Measurements from ENCODE around the gene TDO2.

The TDO2 gene

DNA sequence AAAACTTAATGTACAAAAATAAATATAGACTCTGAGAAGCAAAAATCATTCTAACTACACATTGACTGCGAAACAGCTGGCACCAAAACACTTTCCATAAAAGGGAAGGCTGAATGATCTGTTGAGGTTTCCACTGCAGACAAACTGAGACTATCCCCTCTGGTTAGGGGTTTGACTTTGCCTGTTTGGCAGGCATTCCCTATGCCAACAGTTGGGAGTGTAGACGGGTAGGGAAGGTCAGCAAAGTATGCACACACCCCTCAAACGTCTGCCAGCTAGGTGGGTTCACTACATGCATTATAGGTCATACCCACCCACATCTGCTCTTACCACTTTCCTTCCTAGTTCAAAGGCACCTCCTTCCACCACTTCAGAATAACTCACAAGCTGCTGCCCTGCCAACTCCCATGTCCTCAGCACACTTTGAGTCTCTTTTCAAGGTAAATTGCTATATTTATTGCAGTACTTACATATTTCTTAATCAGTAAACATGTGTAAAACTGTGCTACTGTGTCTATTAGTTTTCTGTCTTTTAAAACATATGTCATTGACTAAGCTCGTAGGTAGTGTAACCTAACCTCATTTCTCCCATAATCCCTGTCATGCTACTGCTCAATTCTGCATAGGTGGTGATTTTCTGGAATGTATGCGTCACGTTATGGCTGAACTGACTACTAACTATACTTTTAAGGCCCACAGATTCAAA lies 37.7 kb downstream of the TDO2 start:
- TF ChIP-seq CTCF (conservative IDR thresholded peaks at IDR 0.05; ENCODE audit: low read length) = no peak
- no peak overlapping the region for H3K4me3 ChIP-seq (ENCODE audit: low read length)
- DNase-seq (ENCODE audit: low read depth) = no peak

GRCh38 chr4:155941820-155942219 lies 38.3 kb downstream of the TDO2 start:
- no peak overlapping the region for H3K4me3 ChIP-seq (ENCODE audit: low read length)
- TF ChIP-seq CTCF (conservative IDR thresholded peaks at IDR 0.05; ENCODE audit: low read length) = no peak
- DNase-seq (ENCODE audit: low read depth) = no peak

DNA sequence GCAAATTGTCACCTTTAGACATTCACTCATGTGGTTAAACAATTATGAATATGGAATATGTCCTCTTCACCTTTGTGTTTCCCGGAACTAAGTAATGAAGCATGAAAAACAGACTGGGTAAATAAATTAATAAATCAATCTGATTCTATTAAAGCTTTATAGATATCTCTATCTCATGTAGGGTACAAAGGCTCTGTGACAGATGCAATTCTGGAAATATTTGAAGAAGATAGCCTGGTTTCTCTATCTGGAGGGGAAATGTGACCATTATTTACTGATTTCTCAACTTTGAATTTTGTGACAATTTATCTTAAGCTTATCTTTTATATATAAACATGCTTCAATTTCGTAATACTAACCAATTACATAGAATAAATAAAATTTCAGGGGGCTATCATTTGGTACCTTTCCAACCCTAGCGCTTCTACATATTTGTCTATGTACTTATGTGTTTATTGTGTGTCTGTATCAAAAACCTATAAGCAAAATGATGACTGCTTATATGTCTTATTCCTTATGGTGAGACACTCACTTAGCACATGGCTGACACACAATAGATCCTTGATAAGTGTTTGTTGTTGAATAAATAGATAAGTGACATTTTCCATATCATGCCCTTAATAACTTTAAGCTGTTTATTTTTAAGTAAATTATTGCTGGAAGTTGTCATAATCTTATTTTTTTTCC lies 40.3 kb downstream of the TDO2 start:
- TF ChIP-seq CTCF (conservative IDR thresholded peaks at IDR 0.05; ENCODE audit: low read length) = no peak
- no peak overlapping the region for H3K4me3 ChIP-seq (ENCODE audit: low read length)
- no peak for DNase-seq (ENCODE audit: low read depth)

- H3K4me3 ChIP-seq (ENCODE audit: low read length) = no peak overlapping the region
- no peak for TF ChIP-seq CTCF (conservative IDR thresholded peaks at IDR 0.05; ENCODE audit: low read length)
- DNase-seq (ENCODE audit: low read depth) = peak; percentile 18
Observed at GRCh38 chr4:155944516-155944915, 41.0 kb downstream of the TDO2 start.

DNA sequence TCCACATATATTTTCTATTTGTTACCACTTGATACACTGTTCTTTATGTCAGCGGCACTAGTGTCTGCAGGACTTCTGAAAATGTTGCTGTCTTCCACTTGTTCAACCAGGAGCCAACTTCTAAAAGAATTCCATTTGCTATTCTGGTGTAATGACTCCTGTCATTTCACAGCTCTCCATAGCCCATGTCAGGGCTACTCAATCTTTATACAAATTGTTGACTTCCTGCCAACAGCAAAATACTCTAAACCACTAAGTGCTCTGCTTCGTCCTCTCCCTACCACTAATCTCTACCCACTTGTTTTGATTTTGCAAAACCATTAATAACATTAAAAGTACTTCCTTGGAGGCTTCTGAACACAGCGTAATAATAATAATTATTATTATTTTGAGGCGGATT lies 43.0 kb downstream of the TDO2 start:
- DNase-seq (ENCODE audit: low read depth) = peak; percentile 25
- H3K4me3 ChIP-seq (ENCODE audit: low read length) = no peak overlapping the region
- TF ChIP-seq CTCF (conservative IDR thresholded peaks at IDR 0.05; ENCODE audit: low read length) = no peak

GRCh38 chr4:155948541-155948940 lies 45.0 kb downstream of the TDO2 start:
- DNase-seq (ENCODE audit: low read depth) = peak; percentile 17
- no peak overlapping the region for H3K4me3 ChIP-seq (ENCODE audit: low read length)
- no peak for TF ChIP-seq CTCF (conservative IDR thresholded peaks at IDR 0.05; ENCODE audit: low read length)

- TF ChIP-seq CTCF (conservative IDR thresholded peaks at IDR 0.05; ENCODE audit: low read length) = no peak
- no peak overlapping the region for H3K4me3 ChIP-seq (ENCODE audit: low read length)
- DNase-seq (ENCODE audit: low read depth) = no peak
Observed at GRCh38 chr4:155950461-155950860, 47.0 kb downstream of the TDO2 start.
